ENCODE measurements around the gene KANK4.
"Not testable (repeated sequence)": the region's sequence is repeated elsewhere in the genome, so short reads cannot be mapped to it uniquely, and the experiment has no call there.

KANK4 gene

DNA sequence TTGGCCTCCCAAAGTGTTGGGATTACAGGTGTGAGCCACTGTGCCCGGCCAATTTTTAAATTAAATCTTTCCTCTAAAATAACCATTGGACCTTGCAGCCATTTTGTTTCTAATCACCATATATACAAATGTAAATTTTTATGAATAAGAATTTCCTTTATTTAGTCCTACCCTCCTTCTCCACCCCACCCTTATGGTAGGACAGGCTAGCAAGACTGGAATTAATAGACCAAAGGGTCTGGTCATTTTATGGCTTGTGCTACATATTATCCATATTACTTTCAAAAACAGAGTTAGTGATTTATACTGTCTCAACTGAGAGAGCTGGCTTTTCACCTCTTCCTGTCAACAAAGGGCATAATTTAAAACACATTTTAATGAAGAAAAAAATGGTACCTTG is 98.1 kb downstream of the KANK4 start:
- FAIRE-seq (no peak), DNase-seq (ENCODE audit: insufficient read length, low spot score) (no peak)
- TF ChIP-seq POLR2A (IDR thresholded peaks at IDR 0.05; ENCODE audit: low read depth, low read length) = no peak

DNA sequence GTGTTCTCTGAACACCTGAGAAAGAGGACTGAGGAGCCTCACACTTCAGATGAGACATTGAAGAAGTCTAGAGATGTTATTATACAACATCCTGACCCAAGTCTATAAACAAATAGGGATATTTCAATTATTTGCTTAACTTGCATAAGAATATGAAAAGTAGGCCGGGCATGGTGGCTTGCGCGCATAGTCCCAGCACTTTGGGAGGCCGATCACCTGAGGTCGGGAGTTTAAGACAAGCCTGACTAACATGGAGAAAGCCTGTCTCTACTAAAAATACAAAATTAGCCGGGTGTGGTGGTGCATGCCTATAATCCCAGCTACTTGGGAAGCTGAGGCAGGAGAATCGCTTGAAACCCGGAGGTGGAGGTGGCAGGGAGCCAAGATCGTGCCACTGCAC is 98.8 kb downstream of the KANK4 start:
- not testable (repeated sequence) for DNase-seq (ENCODE audit: insufficient read length, low spot score); FAIRE-seq

DNA sequence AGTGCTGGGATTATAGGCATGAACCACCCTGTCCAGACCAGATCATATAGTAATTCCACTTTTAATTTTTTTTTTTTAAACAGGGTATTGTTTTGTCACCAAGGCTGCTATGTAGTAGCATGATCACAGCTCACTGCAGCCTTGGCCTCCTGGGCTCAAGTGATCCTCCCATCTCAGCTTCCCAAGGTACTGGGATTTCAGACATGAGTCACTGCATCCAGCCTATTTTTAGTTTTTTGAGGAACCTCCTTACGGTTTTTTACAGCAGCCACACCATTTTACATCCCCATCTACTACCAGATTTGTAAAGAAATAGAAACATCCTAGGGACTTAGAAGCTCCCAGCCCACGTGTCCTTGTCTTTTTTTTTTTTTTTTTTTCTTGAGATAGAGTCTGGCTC is 100.6 kb downstream of the KANK4 start:
- TF ChIP-seq POLR2A (IDR thresholded peaks at IDR 0.05; ENCODE audit: low read depth, low read length) = no peak
- no peak for DNase-seq (ENCODE audit: insufficient read length, low spot score)
- no peak for FAIRE-seq

DNA sequence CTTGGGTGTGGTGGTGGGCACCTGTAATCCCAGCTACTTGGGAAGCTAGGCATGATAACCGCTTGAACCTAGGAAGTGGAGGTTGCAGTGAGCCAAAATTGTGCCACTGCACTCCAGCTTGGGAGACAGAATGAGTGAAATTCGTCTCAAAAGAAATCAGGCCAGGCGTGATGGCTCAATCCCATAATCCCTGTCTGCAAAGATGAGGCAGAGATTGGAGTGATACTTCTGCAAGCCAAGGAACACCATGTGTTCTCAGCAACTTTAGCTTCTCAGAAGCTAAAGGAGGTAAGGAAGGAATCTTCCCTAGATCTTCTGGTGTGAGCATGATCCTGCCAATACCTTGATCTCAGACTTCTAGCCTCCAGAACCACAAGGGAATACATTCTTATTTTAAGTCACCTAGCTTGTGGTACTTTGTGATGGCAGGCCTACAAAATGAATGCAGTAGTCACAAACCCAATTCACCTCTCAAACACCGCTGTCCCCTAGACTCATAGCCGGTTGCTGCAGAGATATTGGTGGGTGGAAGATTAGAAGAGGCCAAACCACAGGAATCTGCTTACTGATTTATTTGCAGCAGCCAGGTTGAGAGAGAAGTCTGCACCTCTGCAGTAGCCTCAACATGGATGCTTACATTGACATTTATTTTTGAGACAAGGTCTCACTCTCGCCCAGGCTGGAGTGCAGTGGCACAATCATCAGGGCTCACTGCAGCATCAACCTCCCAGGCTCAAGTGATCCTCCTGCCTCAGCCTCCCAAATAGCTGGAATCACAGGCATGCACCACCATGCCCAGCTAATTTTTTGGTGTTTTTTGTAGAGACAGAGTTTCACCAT is 105.9 kb downstream of the KANK4 start:
- FAIRE-seq (no peak), DNase-seq (ENCODE audit: insufficient read length, low spot score) (no peak)

DNA sequence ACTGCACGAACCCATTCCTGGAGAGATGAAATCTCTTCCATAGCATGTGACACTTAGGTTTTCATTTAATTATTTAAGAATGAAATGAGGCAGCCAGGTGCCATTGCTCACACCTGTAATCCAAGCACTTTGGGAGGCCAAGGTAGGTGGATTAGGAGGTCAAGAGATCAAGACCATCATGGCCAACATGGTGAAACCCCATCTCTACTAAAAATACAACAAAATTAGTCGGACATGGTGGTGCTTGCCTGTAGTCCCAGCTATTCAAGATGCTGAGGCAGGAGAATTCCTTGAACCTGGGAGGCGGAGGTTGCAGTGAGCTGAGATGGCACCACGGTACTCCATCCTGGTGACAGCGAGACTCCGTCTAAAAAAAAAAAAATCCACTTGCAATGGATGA is 106.8 kb downstream of the KANK4 start:
- FAIRE-seq (no peak), DNase-seq (ENCODE audit: insufficient read length, low spot score) (no peak)
- TF ChIP-seq POLR2A (IDR thresholded peaks at IDR 0.05; ENCODE audit: low read depth, low read length) = no peak

More for the DNA sequence above, 105.9 kb downstream of the KANK4 start:
- no peak for TF ChIP-seq POLR2A (IDR thresholded peaks at IDR 0.05; ENCODE audit: low read depth, low read length)

DNA sequence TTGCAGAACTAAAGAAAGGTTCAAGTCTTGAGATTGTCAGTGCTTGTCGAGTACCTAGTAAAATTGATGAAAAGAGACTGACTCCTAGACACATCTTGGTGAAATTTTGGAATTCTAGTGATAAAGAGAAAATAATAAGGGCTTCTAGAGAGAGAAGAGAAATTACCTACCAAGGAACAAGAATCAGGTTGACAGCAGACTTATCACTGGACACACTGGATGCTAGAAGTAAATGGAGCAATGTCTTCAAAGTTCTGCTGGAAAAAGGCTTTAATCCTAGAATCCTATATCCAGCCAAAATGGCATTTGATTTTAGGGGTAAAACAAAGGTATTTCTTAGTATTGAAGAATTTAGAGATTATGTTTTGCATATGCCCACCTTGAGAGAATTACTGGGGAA is 108.3 kb downstream of the KANK4 start:
- no peak for TF ChIP-seq POLR2A (IDR thresholded peaks at IDR 0.05; ENCODE audit: low read depth, low read length)
- no peak for DNase-seq (ENCODE audit: insufficient read length, low spot score)
- no peak for FAIRE-seq

DNA sequence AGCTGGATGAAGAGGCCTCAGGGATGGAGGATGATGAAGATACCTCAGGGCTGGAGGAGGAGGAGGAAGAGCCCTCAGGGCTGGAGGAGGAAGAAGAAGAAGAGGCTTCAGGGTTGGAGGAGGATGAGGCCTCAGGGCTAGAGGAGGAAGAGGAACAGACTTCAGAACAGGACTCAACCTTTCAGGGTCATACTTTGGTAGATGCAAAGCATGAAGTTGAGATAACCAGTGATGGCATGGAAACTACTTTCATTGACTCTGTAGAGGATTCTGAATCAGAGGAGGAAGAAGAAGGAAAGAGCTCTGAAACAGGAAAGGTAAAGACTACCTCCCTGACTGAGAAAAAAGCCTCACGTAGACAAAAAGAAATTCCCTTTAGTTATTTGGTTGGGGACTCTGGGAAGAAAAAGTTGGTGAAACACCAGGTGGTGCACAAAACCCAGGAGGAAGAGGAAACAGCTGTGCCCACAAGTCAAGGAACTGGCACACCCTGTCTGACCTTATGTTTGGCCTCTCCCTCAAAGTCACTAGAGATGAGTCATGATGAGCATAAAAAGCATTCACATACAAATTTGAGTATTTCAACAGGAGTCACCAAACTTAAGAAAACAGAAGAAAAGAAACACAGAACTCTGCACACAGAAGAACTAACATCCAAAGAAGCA is 109.2 kb downstream of the KANK4 start:
- no peak for DNase-seq (ENCODE audit: insufficient read length, low spot score)
- no peak for TF ChIP-seq POLR2A (IDR thresholded peaks at IDR 0.05; ENCODE audit: low read depth, low read length)
- peak; percentile 36 for FAIRE-seq

DNA sequence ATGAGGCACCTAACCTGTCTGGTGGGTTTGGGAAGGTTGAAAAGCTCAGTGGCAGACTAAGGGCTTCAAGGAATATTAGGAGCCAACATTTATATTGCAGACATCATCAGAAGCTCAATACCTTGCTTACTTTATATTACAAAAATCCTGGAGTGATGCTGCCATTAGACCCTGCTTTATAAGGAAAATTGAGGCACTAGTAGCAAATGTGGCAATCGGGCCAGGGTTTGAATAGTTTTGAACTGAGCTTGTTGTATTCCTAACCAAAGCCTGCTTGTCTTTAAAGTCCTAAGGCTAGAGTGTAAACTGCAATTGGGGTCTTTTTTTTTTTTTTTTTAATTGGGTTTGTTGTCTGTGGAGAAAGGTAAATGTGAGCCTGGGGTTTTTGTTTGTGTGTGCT is 110.3 kb downstream of the KANK4 start:
- no peak for TF ChIP-seq POLR2A (IDR thresholded peaks at IDR 0.05; ENCODE audit: low read depth, low read length)
- FAIRE-seq (no peak), DNase-seq (ENCODE audit: insufficient read length, low spot score) (no peak)

DNA sequence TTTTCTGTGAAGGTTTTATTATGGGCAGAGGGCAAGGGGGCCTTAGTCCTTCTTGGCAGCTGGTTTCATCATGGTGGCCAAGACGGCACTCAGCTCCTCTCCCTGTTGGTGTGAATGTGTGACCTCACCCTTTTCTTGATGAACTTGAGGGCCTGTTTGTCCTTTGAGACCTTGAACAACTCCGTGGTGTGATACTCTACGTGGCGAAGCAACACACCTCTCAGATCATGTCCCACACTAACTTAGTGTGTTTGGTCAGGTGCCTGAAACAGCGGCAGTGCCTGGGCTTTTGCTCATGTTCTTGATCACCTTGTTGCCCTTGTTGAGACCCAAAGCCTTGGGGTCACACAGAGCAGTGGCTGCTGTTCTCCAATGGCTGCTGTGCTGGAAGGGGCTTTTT is 111.1 kb downstream of the KANK4 start:
- DNase-seq (ENCODE audit: insufficient read length, low spot score) (no peak), FAIRE-seq (no peak)
- no peak for TF ChIP-seq POLR2A (IDR thresholded peaks at IDR 0.05; ENCODE audit: low read depth, low read length)

DNA sequence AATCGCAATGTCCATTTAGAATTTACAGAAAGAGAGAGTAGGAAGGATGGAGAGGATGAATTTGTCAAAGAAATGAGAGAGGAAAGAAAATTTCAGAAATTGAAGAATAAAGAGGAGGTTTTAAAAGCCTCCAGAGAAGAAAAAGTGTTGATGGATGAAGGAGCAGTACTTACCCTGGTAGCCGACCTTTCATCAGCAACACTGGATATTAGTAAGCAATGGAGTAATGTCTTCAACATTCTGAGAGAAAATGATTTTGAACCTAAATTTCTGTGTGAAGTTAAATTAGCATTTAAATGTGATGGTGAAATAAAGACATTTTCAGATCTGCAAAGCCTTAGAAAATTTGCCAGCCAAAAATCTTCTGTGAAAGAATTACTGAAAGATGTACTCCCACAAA is 112.0 kb downstream of the KANK4 start:
- FAIRE-seq = no peak
- DNase-seq (ENCODE audit: insufficient read length, low spot score) = no peak
- no peak for TF ChIP-seq POLR2A (IDR thresholded peaks at IDR 0.05; ENCODE audit: low read depth, low read length)

DNA sequence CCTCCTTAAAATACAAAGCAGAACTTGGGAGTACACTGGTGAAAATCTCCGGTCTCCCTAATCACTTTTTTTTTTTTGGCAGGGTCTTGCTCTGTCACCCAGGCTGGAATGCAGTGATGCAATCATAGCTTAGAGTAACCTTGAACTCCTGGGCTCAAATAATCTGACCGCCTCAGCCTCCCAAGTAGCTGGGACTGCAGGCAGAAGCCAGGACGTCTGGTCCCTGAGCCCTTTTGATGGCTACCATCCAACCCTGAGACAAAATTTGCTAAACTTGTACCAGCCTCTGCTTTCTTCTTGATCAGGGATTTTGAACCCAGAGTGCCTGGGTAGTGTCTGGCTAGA is 120.5 kb downstream of the KANK4 start:
- DNase-seq (ENCODE audit: insufficient read length, low spot score) (no peak), FAIRE-seq (no peak)
- no peak for TF ChIP-seq POLR2A (IDR thresholded peaks at IDR 0.05; ENCODE audit: low read depth, low read length)

DNA sequence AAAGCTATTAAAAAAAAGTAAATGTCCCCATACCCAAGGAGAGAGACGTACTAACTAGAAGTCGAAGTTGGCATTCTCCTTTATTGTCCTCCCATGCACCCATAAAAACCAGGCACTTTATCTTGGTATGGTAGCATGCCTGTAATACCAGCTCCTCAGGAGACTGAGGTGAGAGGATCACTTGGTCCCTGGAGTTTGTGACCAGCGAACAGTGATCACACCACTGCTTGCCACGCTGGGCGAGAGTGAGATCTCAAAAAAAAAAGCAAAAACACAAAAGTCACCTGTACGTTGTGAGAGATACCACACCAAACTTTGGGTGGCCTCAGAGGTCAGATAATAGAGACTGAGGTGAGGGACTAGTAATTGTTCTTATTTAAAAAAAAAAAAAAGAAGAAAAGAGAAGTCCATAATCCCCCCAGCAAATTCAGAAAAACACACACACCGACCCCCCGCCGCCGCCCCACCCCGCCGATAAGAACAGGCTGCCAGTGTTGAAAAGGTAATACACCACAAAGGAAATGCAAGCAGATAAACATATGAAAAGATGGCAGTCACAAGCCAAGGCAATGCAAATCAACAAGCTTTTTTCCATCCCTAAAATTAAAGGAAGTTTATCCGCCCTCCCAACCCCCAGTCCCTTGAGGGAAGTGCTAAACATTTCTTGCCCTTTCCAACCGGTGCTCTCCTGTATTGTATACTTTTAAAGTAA is 121.0 kb downstream of the KANK4 start:
- no peak for TF ChIP-seq POLR2A (IDR thresholded peaks at IDR 0.05; ENCODE audit: low read depth, low read length)
- DNase-seq (ENCODE audit: insufficient read length, low spot score) = no peak
- no peak for FAIRE-seq

DNA sequence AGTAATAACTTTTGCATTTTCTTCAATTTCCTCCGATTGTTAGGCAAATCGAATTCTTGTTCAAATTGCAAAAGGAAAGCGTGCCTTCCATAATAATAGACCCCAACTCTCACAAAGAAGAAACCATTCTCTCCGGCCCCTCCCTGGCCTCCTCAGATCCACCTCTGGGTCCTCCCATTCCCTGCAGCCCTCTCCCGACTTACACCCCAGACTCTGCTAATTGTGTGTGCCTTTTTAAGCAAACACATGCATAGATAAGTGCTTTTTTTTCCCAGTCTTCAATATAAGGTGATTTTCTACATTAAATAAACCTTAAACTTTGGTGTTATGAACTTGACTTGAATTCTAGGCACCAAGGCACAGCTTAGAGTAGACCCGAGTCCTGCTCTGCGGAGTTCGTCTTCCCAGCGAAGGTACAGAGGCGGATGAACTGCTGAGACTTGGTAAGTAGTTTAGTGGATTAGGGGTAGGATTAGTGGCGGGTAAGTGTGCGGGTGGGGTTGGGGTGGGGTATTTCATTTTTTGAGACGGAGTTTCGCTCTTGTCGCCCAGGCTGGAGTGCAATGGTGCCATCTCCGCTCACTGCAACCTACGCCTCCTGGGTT is 123.0 kb downstream of the KANK4 start:
- no peak for FAIRE-seq
- DNase-seq (ENCODE audit: insufficient read length, low spot score) = no peak
- TF ChIP-seq POLR2A (IDR thresholded peaks at IDR 0.05; ENCODE audit: low read depth, low read length) = no peak

All from H54 (cell line).